Neural progenitor cell (in vitro differentiated cells): Measurements from ENCODE around the gene RELCH. TPM values are rescaled to one million over a fixed set of nuclear protein-coding genes. Genes with fewer than 3 reads are reported as not detected.

Source experiments
- DNase-seq: peaks from one replicate; pipeline ENCODE4 v3.0.0-alpha.2; 2016; ENCODE audit warnings: low spot score
- H2AFZ ChIP-seq: fragments of 200-600 bp; sonication (generic); replicated peaks from 2 replicates; pipeline ENCODE4 v1.6.1; 2016; ENCODE audit warnings: antibody characterized with exemption
- H3F3A ChIP-seq: fragments of 200-600 bp; sonication (generic); 2 replicates; pipeline ENCODE4 v1.6.1; 2016; ENCODE audit warnings: antibody characterized with exemption, low read depth
- H3K27ac ChIP-seq: fragments of 200-600 bp; sonication (generic); 2 replicates; pipeline ENCODE4 v1.5.1; 2016; ENCODE audit warnings: mild to moderate bottlenecking
- H3K27me3 ChIP-seq: fragments of 200-600 bp; sonication (generic); 2 replicates; pipeline ENCODE4 v1.6.1; 2016; ENCODE audit warnings: mild to moderate bottlenecking, moderate library complexity
- H3K36me3 ChIP-seq: fragments of 200-600 bp; sonication (generic); 2 replicates; pipeline ENCODE4 v1.5.1; 2016
- H3K4me1 ChIP-seq: fragments of 200-600 bp; sonication (generic); 2 replicates; pipeline ENCODE4 v1.6.1; 2016; ENCODE audit warnings: mixed run types
- H3K4me2 ChIP-seq: fragments of 200-600 bp; sonication (generic); 2 replicates; pipeline ENCODE4 v1.6.1; 2016
- H3K4me3 ChIP-seq: fragments of 200-600 bp; sonication (generic); 2 replicates; pipeline ENCODE4 v1.5.1; 2016
- H3K79me2 ChIP-seq: fragments of 200-600 bp; sonication (generic); 2 replicates; pipeline ENCODE4 v1.6.1; 2016; ENCODE audit warnings: low read depth
- H3K9ac ChIP-seq: fragments of 200-600 bp; sonication (generic); 2 replicates; pipeline ENCODE4 v1.6.1; 2016
- H3K9me3 ChIP-seq: fragments of 200-600 bp; sonication (generic); 2 replicates; pipeline ENCODE4 v1.5.1; 2016; ENCODE audit warnings: low read depth
- H4K20me1 ChIP-seq: fragments of 200-600 bp; sonication (generic); 2 replicates; pipeline ENCODE4 v1.6.1; 2016; ENCODE audit warnings: low read depth
- H3K27ac Mint-ChIP-seq: 3 replicates; pipeline ENCODE4 v1.8.0; 2021; ENCODE audit warnings: mixed read lengths
- H3K27me3 Mint-ChIP-seq: 2 replicates; pipeline ENCODE4 v1.8.0; 2022; ENCODE audit warnings: low read depth, mild to moderate bottlenecking, inconsistent platforms, moderate library complexity, mixed read lengths; ENCODE audit not compliant: insufficient read depth
- H3K36me3 Mint-ChIP-seq: 3 replicates; pipeline ENCODE4 v1.8.0; 2021; ENCODE audit warnings: mixed read lengths
- H3K4me1 Mint-ChIP-seq: 3 replicates; pipeline ENCODE4 v1.8.0; 2021; ENCODE audit warnings: mixed read lengths
- H3K4me3 Mint-ChIP-seq: 3 replicates; pipeline ENCODE4 v1.8.0; 2021; ENCODE audit warnings: mild to moderate bottlenecking, moderate library complexity, mixed read lengths
- H3K9me3 Mint-ChIP-seq: 3 replicates; pipeline ENCODE4 v1.8.0; 2020; ENCODE audit warnings: mixed read lengths
- EZH2 ChIP-seq: fragments of 200-600 bp; sonication (generic); IDR thresholded peaks from 2 replicates; pipeline ENCODE4 v1.6.1; 2017; ENCODE audit warnings: antibody characterized with exemption, mild to moderate bottlenecking, moderate library complexity
- EZH2phosphoT487 ChIP-seq: fragments of 200-600 bp; sonication (generic); IDR thresholded peaks from 2 replicates; pipeline ENCODE4 v1.6.1; 2017; ENCODE audit warnings: antibody characterized with exemption
- total RNA-seq: library from RNA; depleted of rRNA; stranded (reverse); fragments of >200 nt; gene quantifications from 2 replicates; pipeline ENCODE4 v1.2.3, GENCODE V29; 2015; ENCODE audit warnings: low replicate concordance
- TF ChIP-seq, protein P1 (sequence below): fragments of 200-600 bp; sonication (generic); IDR thresholded peaks from 2 replicates; pipeline ENCODE4 v1.5.1; 2017; ENCODE audit warnings: antibody characterized with exemption, mild to moderate bottlenecking

Gene RELCH
- total RNA-seq, 1 donor from 2014 or later = 40.9 TPM

DNA sequence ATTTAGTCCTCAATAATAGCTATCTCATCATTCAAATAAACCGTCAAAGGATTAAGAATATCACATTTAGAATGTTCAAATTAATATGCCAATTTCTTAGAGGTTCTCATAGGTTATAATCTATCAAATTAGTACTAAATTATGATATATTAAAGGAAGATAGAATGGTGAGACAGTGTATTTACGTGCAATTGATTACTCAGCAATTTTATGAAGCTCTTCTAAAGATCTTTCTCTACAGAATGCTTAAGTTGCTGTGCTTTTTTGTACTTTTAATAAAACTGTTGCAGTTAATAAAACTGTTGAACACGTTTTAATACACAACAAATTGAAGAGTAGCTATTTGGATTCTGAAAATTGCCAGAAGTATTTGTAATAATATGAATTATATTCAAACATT, 39.0 kb downstream of the RELCH start:
- TF ChIP-seq, protein P1, sequence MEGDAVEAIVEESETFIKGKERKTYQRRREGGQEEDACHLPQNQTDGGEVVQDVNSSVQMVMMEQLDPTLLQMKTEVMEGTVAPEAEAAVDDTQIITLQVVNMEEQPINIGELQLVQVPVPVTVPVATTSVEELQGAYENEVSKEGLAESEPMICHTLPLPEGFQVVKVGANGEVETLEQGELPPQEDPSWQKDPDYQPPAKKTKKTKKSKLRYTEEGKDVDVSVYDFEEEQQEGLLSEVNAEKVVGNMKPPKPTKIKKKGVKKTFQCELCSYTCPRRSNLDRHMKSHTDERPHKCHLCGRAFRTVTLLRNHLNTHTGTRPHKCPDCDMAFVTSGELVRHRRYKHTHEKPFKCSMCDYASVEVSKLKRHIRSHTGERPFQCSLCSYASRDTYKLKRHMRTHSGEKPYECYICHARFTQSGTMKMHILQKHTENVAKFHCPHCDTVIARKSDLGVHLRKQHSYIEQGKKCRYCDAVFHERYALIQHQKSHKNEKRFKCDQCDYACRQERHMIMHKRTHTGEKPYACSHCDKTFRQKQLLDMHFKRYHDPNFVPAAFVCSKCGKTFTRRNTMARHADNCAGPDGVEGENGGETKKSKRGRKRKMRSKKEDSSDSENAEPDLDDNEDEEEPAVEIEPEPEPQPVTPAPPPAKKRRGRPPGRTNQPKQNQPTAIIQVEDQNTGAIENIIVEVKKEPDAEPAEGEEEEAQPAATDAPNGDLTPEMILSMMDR = no peak
- TF ChIP-seq EZH2phosphoT487 (no peak), EZH2 (no peak)
- Mint-ChIP-seq H3K27ac (no peak overlapping the region), H3K4me1 (no peaks in the 10 kb centered on the region), H3K4me3 (no peak overlapping the region), H3K36me3 (peaks cover 30% of the 10 kb centered on the region), H3K9me3 (peaks cover 8% of the 10 kb centered on the region), H3K27me3 (no peaks in the 10 kb centered on the region)
- Histone ChIP-seq H2AFZ (no peak overlapping the region), H3K79me2 (no peaks in the 10 kb centered on the region), H3K27me3 (no peaks in the 10 kb centered on the region), H3K27ac (no peak overlapping the region), H3K4me3 (no peak overlapping the region), H3K9me3 (peaks cover 6% of the 10 kb centered on the region), H3K4me1 (peaks cover 20% of the 10 kb centered on the region), H3F3A (peaks cover 13% of the 10 kb centered on the region), H3K36me3 (peaks cover 63% of the 10 kb centered on the region), H4K20me1 (no peaks in the 10 kb centered on the region), H3K9ac (no peak overlapping the region), H3K4me2 (no peak overlapping the region)
- DNase-seq = no peak

DNA sequence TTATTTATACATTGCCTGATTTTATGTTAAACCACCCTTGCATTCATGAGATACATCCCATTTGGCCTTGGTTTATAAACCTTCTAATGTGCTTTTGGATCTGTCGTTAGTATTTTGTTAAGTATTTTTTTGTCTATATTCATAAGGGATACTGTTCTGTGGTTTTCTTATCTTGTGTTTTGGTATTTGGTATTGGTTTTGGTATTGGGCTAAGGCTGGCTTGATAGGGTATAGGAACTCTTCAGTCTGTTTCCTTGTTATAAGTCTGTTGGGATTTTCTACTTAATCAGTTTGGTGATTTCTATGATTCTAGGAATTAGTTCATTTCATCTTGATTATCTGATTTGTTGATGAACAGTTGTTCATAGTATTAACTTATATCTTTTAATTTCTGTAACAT, 49.2 kb downstream of the RELCH start:
- no peak overlapping the region for H3K27ac ChIP-seq
- no peaks in the 10 kb centered on the region for H4K20me1 ChIP-seq
- peaks cover 3% of the 10 kb centered on the region for H3K9me3 Mint-ChIP-seq
- H3F3A ChIP-seq = no peaks in the 10 kb centered on the region
- no peak overlapping the region for H2AFZ ChIP-seq
- H3K9ac ChIP-seq = no peak overlapping the region
- H3K79me2 ChIP-seq = no peaks in the 10 kb centered on the region
- H3K36me3 ChIP-seq = peaks cover 3% of the 10 kb centered on the region
- H3K36me3 Mint-ChIP-seq = peaks cover 25% of the 10 kb centered on the region
- no peaks in the 10 kb centered on the region for H3K27me3 ChIP-seq
- TF ChIP-seq EZH2 = no peak
- TF ChIP-seq EZH2phosphoT487 = no peak
- TF ChIP-seq, protein P1 = no peak
- no peaks in the 10 kb centered on the region for H3K4me1 Mint-ChIP-seq
- no peak for DNase-seq
- H3K9me3 ChIP-seq = no peaks in the 10 kb centered on the region
- H3K4me3 ChIP-seq = no peak overlapping the region
- H3K27me3 Mint-ChIP-seq = no peaks in the 10 kb centered on the region
- no peak overlapping the region for H3K27ac Mint-ChIP-seq
- H3K4me2 ChIP-seq = no peak overlapping the region
- no peak overlapping the region for H3K4me3 Mint-ChIP-seq
- no peaks in the 10 kb centered on the region for H3K4me1 ChIP-seq

DNA sequence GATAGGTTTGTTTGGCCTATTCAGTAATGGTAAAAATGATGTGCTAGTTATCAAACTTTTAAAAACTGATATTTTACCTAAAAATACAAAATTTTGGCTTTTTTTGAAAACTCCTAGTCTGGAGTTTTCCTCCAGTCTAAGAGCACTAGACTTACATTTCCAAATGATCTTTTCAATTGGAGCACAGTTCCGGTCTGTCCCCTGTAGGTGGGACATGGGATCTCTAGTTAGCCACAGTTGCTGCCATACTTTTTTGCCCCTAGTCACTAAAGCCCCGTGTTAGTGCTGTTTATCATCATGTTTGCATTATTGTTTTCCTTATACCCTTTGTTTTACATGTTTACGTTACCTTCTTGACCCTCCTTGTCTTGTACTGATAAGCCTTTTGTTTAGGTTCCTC, 52.4 kb downstream of the RELCH start:
- H3K36me3 Mint-ChIP-seq = peaks cover 22% of the 10 kb centered on the region
- no peak overlapping the region for H3K4me3 Mint-ChIP-seq
- Histone ChIP-seq H2AFZ (no peak overlapping the region), H3K27ac (no peak overlapping the region), H3K36me3 (no peaks in the 10 kb centered on the region), H3K4me1 (no peaks in the 10 kb centered on the region), H3K4me2 (no peak overlapping the region), H3K9ac (no peak overlapping the region), H3K79me2 (no peaks in the 10 kb centered on the region), H3F3A (no peaks in the 10 kb centered on the region), H3K27me3 (no peaks in the 10 kb centered on the region), H3K9me3 (no peaks in the 10 kb centered on the region), H4K20me1 (no peaks in the 10 kb centered on the region), H3K4me3 (no peak overlapping the region)
- peaks cover 3% of the 10 kb centered on the region for H3K9me3 Mint-ChIP-seq
- no peak overlapping the region for H3K27ac Mint-ChIP-seq
- no peak for TF ChIP-seq EZH2
- TF ChIP-seq, protein P1 = peak; percentile 4
- H3K27me3 Mint-ChIP-seq = no peaks in the 10 kb centered on the region
- no peak for DNase-seq
- no peaks in the 10 kb centered on the region for H3K4me1 Mint-ChIP-seq

DNA sequence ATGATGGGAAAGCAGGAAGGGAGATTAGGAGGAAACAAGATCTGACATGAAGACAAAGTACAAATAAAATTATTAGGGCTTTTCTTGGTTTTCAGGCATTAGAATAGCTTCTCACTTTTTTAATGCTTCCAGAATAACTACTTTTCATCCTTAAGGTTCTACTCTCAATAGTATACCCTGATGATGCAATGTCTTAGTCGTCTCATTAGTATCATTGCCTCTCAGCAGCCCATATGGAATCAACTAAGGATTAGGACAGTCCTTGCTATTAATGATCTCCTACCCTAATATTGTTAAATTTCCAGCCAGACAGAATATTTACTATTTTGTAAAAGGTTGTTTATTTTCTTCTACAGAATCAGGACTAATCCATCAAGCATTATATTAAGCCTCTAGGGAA, 55.9 kb downstream of the RELCH start:
- DNase-seq = no peak
- Histone ChIP-seq H3K4me3 (no peak overlapping the region), H3K4me2 (no peak overlapping the region), H3K4me1 (no peaks in the 10 kb centered on the region), H3K27me3 (no peaks in the 10 kb centered on the region), H2AFZ (no peak overlapping the region), H3K36me3 (no peaks in the 10 kb centered on the region), H3K27ac (no peak overlapping the region), H3K9ac (no peak overlapping the region), H3F3A (peaks cover 1% of the 10 kb centered on the region), H4K20me1 (no peaks in the 10 kb centered on the region), H3K79me2 (no peaks in the 10 kb centered on the region), H3K9me3 (no peaks in the 10 kb centered on the region)
- Mint-ChIP-seq H3K27me3 (no peaks in the 10 kb centered on the region), H3K27ac (no peak overlapping the region), H3K9me3 (peaks cover 3% of the 10 kb centered on the region), H3K4me3 (no peak overlapping the region), H3K36me3 (peaks cover 17% of the 10 kb centered on the region), H3K4me1 (no peaks in the 10 kb centered on the region)
- TF ChIP-seq EZH2 (no peak), EZH2phosphoT487 (no peak)
- TF ChIP-seq, protein P1 = no peak
